GM19025 (cell line): ENCODE results near the gene OPCML.

Experiments used
- ATAC-seq: cut with Tn5 transposase; IDR thresholded peaks from one replicate; pipeline ENCODE4 v1.9.1; 2021; ENCODE audit warnings: mild to moderate bottlenecking, low read depth, moderate library complexity; ENCODE audit not compliant: unreplicated experiment

Gene OPCML

GRCh38 chr11:133306019-133306418 lies 226.3 kb downstream of the OPCML start:
- no peak for ATAC-seq

GRCh38 chr11:133305208-133305956 lies 226.9 kb downstream of the OPCML start:
- ATAC-seq: no peak

DNA sequence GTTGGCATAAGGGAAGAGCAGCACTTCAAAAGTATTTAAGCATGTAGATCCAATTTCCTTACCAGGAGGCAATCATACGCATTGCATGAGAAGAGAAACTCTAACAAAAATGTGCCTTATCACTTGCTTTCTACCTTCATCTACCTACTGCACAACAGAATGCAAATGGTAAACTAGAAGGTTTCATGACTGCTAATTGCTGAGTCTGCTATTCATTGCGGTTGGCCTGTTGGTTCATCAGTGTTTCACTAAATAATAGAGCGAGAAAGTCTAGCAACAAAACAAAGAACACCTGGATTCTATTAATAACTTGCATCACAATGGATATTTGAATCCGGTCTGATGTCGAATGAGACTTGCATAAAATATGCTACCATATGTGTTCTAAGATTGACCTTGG lies 229.0 kb downstream of the OPCML start:
- ATAC-seq: no peak

DNA sequence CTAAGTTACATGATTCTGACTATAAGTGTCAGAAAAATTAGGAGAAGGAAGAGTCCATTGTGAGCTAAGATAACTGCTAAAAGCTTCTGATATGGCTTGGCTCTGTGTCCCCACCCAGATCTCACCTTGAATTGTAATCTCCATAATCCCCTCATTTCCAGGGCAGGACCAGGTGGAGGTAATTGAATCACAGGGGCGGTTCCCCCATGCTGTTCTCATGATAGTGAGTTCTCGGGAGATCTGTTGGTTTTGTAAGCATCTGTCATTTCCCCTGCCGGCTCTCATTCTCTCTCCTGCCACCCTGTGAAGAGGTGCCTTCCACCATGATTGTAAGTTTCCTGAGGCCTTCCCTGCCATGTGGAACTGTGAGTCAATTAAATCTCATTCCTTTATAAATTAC lies 230.2 kb downstream of the OPCML start:
- ATAC-seq: no peak

- ATAC-seq: no peak
These were observed 231.6 kb downstream of the OPCML start for GRCh38 chr11:133300666-133301065.

- no peak for ATAC-seq
These were observed 240.5 kb downstream of the OPCML start for GRCh38 chr11:133291780-133292179.

GRCh38 chr11:133285359-133285758 lies 246.9 kb downstream of the OPCML start:
- no peak for ATAC-seq

DNA sequence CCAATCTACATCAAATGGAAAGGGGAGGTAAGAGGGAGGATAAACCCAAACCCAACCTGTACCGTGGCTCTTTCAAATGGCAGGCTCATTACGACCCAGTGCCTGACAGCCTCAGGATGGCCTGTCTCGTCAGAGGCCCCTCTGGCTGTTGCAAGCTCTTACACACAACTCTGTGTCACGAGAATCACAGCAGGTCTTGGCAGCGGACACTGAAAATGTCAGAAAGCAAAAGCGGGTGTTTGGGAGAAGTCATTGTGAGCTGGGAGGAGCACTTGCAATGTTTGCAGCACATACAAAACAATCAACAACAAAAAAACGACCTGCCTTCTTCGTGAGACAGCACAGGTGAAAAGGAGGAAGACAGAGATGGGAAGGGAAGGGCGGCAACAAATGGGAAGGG lies 248.1 kb downstream of the OPCML start:
- ATAC-seq: no peak

- ATAC-seq: no peak
These were observed 254.4 kb downstream of the OPCML start for GRCh38 chr11:133277886-133278285.

- ATAC-seq: no peak
These were observed 260.2 kb downstream of the OPCML start for GRCh38 chr11:133271871-133272776.

DNA sequence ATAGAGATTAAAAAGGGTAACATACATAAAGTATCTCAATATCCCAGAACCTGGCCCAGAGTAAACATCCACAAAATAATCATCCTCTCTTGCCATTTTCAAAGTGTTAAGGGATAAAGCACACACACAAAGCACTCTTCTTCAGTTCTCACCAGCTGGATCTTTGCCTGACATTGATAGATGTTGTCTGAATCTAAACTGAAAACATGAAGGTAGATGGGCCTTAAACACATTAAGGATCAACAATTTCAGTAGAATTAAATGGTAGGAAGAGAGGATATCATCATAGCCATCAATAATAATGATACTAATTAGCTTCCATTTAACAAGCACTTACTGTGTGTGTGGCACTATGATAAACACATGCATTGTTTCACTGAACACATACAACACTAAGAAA lies 261.1 kb downstream of the OPCML start:
- ATAC-seq: no peak

- ATAC-seq: peak; percentile 94
These were observed 263.0 kb downstream of the OPCML start for GRCh38 chr11:133269267-133269666.

GRCh38 chr11:133266986-133267385 lies 265.3 kb downstream of the OPCML start:
- ATAC-seq: no peak

- no peak for ATAC-seq
These were observed 266.7 kb downstream of the OPCML start for GRCh38 chr11:133265530-133266035.

- no peak for ATAC-seq
These were observed 269.0 kb downstream of the OPCML start for GRCh38 chr11:133263332-133263731.

DNA sequence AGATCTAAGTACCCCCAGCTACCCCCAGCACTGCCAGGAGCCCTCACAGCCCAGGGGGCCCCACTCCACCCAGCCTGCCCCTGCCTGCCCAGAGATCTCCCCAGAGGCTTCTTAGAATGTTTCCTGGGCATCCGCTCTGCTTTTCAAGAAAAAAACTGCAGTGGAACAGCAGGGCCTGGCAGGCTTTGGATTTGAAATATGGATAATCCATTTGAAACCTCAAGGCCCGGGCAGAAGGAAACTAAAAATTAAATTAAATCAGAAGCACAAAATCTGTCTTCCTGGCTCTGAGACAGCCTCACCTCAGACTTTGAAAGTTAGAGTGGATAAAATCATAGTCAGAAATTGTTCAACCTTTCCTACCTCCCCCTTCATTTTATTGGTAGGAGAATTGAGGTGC lies 273.6 kb downstream of the OPCML start:
- no peak for ATAC-seq

DNA sequence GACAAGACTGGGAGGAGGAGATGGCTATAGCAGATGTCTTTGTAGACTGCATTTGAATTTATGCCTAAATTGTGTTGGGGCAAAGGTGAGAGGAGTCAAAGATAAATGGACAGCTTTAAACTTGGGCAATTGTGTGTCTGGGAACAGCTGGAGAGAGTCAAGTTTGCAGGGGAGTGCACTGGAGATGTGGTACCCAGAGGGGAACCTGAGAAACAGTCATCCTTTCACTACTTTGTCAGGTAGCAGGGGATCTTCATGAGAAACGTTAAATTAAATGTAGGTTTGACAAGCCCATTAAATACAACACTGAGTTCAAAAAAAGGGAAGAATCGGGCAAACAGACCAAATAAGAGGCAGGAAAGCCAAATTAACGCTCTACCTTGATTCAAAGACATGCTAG lies 277.7 kb downstream of the OPCML start:
- no peak for ATAC-seq

DNA sequence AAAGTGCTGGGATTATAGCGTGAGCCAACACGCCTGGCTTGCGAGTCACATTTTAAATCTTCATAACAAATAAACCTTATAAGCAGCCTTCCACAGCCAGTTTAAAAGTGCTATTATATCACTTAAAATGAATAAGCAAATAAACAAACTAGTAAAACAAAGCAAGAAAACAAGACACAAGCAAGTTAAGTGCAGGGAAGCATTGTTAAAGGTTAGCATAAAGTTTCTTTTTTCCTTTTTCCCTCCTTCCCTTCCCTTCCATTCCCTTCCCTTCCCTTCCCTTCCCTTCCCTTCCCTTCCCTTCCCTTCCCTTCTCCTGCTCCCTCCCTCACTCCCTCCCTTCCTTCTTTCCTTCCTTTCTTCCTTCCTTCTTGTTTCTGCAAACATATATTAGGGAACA lies 278.7 kb downstream of the OPCML start:
- ATAC-seq: no peak

DNA sequence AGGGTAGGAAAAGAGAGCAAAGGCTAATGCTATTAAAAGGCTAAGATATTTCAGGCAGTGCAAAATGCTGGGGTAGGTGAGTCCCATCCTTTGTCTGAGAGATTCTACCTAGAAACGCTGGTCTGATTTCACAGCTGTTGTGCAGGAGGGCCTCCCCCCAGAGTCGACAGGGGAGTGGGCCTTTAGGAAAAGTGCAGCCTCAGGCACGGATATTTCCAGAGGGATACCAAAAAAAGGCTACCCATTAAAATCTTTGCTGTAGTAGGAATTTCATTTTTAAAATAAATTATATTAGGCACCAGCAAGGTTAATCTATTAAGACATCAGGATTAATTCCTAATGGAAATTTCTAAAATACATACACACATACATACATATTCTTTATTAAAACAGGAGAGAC lies 280.5 kb downstream of the OPCML start:
- no peak for ATAC-seq

DNA sequence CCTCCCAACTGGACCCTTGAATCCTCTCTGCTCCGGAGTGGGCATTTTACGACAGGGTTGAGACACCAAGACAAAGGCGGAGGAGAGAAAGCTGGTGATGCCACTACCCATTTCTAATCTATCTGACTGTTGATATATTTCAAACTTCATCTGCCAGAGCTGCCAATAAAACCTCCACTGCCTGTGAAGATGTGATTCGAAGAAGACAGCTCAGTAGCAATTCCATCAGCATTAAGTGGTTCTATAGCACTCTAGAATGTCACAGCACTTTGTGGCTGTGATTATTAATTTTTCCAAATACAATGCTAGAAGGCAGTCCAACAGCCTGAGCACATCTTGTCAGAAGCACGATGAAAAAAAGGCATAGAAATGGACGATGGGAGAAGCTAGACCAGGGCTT lies 282.8 kb downstream of the OPCML start:
- no peak for ATAC-seq

GRCh38 chr11:133249065-133249464 lies 283.2 kb downstream of the OPCML start:
- ATAC-seq: no peak

- no peak for ATAC-seq
These were observed 288.5 kb downstream of the OPCML start for GRCh38 chr11:133243832-133244231.
